ENCODE measurements around the gene INTS7. TPM values are rescaled to one million over a fixed set of nuclear protein-coding genes. Genes with fewer than 3 reads are reported as not detected.

INTS7 gene
- total and polyA plus RNA-seq, 7 donors = 4.4 to 13.2 (median 6.5) TPM

- 71 to 90% methylated on average over 7 of the region's 7 CpGs for WGBS, 2 donors
- DNase-seq = no peak
- TF ChIP-seq POLR2AphosphoS5 (IDR thresholded peaks at IDR 0.05) (no peak), EP300 (IDR thresholded peaks at IDR 0.05) (no peak), CTCF (IDR thresholded peaks at IDR 0.05) (no peak)
- no peaks in the 10 kb centered on the region for H3K36me3 ChIP-seq
- no peaks in the 10 kb centered on the region for H3K9me3 ChIP-seq
- no peak overlapping the region for H3K4me3 ChIP-seq
- no peak overlapping the region for H3K27ac ChIP-seq
- no peaks in the 10 kb centered on the region for H3K27me3 ChIP-seq
- H3K4me1 ChIP-seq = no peaks in the 10 kb centered on the region
- intact Hi-C loops (cut with DNase I) = no loop called here
These were observed 125.1 kb downstream of the INTS7 start for GRCh38 chr1:211910113-211910884.

GRCh38 chr1:211909395-211909794, 126.0 kb downstream of the INTS7 start:
- Histone ChIP-seq H3K4me3 (no peak overlapping the region), H3K4me1 (no peaks in the 10 kb centered on the region), H3K27me3 (no peaks in the 10 kb centered on the region), H3K27ac (no peak overlapping the region), H3K9me3 (no peaks in the 10 kb centered on the region), H3K36me3 (no peaks in the 10 kb centered on the region)
- intact Hi-C loops (cut with DNase I) = no loop called here
- TF ChIP-seq POLR2A (IDR thresholded peaks at IDR 0.05) = no peak
- no peak for TF ChIP-seq EP300 (IDR thresholded peaks at IDR 0.05)
- TF ChIP-seq CTCF (IDR thresholded peaks at IDR 0.05) = no peak
- TF ChIP-seq POLR2AphosphoS5 (IDR thresholded peaks at IDR 0.05) = no peak
- DNase-seq = no peak
- 84 to 86% methylated on average over 9 of the region's 9 CpGs for whole genome bisulfite sequencing, 2 donors

- no peak for TF ChIP-seq POLR2AphosphoS5 (IDR thresholded peaks at IDR 0.05)
- TF ChIP-seq EP300 (IDR thresholded peaks at IDR 0.05) = no peak
- TF ChIP-seq CTCF (IDR thresholded peaks at IDR 0.05) = no peak
- no peak for TF ChIP-seq POLR2A (IDR thresholded peaks at IDR 0.05)
- 92 to 98% methylated on average over 2 of the region's 2 CpGs for WGBS, 2 donors
- no peaks in the 10 kb centered on the region for H3K9me3 ChIP-seq
- intact Hi-C loops (cut with DNase I) = no loop called here
- H3K4me1 ChIP-seq = no peaks in the 10 kb centered on the region
- DNase-seq = no peak
- no peak overlapping the region for H3K27ac ChIP-seq
- no peaks in the 10 kb centered on the region for H3K36me3 ChIP-seq
- no peak overlapping the region for H3K4me3 ChIP-seq
- no peaks in the 10 kb centered on the region for H3K27me3 ChIP-seq
These were observed 126.4 kb downstream of the INTS7 start for GRCh38 chr1:211908951-211909350.

GRCh38 chr1:211908453-211908852, 126.9 kb downstream of the INTS7 start:
- Histone ChIP-seq H3K9me3 (no peaks in the 10 kb centered on the region), H3K27me3 (no peaks in the 10 kb centered on the region), H3K27ac (no peak overlapping the region), H3K4me1 (no peaks in the 10 kb centered on the region), H3K36me3 (no peaks in the 10 kb centered on the region), H3K4me3 (no peak overlapping the region)
- TF ChIP-seq POLR2AphosphoS5 (IDR thresholded peaks at IDR 0.05) (no peak), EP300 (IDR thresholded peaks at IDR 0.05) (no peak), POLR2A (IDR thresholded peaks at IDR 0.05) (no peak)
- WGBS, 2 donors = 73 to 86% methylated on average over 2 of the region's 2 CpGs
- intact Hi-C loops (cut with DNase I) = no loop called here
- DNase-seq = no peak

GRCh38 chr1:211903490-211904245, 131.7 kb downstream of the INTS7 start:
- Histone ChIP-seq H3K36me3 (no peaks in the 10 kb centered on the region), H3K4me1 (no peaks in the 10 kb centered on the region), H3K4me3 (no peak overlapping the region), H3K27ac (no peak overlapping the region), H3K9me3 (no peaks in the 10 kb centered on the region), H3K27me3 (no peaks in the 10 kb centered on the region)
- intact Hi-C loops (cut with DNase I) = no loop called here
- DNase-seq = no peak
- TF ChIP-seq CTCF (IDR thresholded peaks at IDR 0.05) (no peak), EP300 (IDR thresholded peaks at IDR 0.05) (no peak), POLR2AphosphoS5 (IDR thresholded peaks at IDR 0.05) (no peak), POLR2A (IDR thresholded peaks at IDR 0.05) (no peak)
- WGBS, 2 donors = 10 to 62% methylated on average over 2 of the region's 2 CpGs

All from sigmoid colon (tissue), 7 donors.